T-helper 1 cell (primary cell): Measurements from ENCODE around the gene OBI1.

Experiments
- DNase-seq, 5 donors: peaks; one replicate each; pipeline ENCODE4 v3.0.0-alpha.2; 2012 to 2020

The OBI1 gene

DNA sequence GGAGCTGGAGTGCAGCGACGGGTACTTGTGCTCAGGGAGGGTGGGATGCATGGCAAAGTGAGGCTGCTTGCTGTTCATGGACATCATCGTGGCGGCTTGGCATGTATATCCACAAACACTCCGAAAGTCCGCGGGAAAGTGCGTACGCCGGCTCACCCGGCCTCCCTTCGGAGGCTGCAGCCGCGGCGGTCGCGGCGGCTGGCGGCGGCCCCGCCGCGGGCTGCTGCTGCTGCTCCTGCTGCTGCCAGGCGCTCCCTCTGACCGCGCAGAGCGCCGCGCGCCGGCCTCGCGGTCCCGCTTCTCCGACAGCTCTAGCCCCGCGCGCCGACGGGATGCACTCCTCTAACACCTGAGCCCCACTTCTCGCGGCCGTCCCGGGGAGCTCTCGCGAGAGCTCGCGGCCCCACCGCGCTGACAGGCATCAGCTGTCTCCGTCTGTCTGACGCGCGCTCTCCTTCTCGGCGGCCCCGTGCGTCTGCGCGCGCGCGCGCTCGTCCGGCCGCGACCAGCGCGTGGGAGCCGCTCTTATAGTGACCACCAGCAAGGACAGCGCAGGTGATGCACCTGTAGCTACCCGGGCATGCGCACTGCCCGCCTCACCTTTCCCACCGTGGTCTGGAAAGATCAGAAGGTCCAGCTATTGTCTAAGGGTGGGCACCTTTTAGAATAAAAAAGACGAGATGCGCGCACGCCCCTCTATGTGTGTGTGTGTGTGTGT lies 55.6 kb downstream of the OBI1 start, which contains the start of gene POU4F1:
POU4F1 (minus strand) TSS at position 313 of the 718 bp plus-strand sequence; CDS start at position 87, 226 bp downstream.
- peak in 3 of 5 donors; percentile 48 to 82 (median 50) for DNase-seq

DNA sequence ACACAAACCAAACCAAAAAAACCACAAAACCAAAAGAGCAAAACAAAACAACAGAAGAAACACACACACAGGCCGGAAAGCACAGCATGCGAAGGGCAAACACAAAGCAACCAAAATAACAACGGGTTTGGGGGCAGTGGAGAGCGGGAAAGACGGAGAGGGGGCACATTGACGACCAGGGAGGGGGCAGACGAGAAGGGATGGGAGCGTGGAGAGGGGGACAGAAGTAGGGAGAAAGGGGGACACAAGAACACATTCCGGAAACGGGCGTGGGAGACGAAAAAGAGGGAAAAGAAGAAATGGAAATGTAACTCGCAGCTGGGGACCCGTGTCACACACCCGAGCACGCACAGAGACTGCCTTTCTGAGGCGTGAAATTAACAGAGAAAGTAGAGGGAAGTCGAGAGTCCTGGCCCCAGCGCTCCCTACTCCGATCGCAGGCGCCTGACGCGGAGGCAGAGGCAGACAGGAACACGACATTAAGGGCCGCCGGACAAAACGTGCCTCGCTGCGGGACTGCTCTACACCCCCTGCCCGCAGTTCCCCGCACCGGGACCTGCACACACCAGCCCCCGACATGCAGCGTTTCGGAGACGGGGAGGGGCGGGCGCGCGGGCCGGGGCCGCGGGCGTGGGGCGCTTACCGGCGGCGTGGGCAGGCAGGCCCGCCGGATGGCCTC lies 56.3 kb downstream of the OBI1 start:
- DNase-seq, result peak in 1 of 5 donors; percentile 31

DNA sequence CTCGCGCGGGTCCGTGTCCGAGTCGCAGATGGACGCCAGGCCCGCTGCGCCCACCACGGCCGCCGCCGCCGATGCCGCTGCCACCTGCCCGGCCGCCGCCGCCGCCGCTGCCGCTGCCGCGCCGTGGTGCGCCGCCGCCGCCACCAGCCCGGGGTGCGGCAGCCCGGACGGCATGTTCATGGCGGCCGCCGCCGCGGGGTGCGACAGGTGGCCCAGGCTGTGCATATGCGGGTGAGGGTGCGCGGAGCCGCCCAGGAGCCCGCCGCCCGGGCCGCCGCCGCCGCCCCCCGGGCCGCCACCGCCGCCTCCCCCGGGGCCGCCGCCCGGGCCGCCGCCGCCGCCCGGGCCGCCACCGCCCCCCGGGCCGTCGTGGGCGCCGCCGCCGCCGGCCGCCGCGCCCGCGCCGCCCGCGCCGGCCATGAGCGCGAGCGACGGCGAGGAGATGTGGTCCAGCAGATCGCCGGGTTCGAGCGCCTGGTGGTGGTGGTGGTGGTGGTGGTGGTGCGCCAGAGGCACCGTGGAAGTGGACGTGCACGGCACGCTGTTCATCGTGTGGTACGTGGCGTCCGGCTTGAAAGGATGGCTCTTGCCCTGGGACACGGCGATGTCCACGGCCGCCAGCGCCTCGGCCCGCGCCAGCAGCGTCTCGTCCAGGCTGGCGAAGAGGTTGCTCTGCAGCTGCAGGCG lies 56.9 kb downstream of the OBI1 start:
- DNase-seq, result no peak

DNA sequence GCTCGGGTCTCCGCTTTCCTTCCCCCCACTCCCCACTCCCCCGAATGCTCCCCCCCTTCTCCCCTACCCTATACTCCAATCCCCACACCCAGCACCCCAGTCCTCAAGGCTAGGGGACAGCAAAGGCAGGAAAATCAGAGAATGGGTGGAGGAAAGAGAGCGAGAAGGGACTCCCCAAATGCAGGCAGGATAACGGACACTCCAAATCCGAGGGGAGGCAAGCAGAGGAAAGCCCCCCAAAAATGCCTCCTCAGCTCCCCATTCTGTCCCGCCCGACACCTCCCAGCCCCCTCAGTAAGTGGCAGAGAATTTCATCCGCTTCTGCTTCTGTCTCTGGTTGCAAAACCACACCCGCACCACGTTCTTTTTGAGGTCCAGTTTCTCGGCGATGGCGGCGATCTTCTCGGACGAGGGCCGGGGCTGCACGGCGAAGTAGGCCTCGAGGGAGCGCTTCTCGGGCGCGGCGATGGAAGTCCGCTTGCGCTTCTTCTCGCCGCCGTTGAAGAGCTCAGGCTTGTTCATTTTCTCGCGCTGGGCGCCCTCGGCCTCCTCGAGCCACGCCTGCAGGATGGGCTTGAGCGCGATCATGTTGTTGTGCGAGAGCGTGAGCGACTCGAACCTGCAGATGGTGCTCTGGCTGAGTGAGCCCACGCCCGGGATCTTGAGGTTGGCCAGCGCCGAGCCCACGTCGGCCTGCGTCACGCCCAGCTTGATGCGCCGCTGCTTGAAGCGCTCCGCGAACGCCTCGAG lies 57.7 kb downstream of the OBI1 start:
- peak in 1 of 5 donors; percentile 20 for DNase-seq

DNA sequence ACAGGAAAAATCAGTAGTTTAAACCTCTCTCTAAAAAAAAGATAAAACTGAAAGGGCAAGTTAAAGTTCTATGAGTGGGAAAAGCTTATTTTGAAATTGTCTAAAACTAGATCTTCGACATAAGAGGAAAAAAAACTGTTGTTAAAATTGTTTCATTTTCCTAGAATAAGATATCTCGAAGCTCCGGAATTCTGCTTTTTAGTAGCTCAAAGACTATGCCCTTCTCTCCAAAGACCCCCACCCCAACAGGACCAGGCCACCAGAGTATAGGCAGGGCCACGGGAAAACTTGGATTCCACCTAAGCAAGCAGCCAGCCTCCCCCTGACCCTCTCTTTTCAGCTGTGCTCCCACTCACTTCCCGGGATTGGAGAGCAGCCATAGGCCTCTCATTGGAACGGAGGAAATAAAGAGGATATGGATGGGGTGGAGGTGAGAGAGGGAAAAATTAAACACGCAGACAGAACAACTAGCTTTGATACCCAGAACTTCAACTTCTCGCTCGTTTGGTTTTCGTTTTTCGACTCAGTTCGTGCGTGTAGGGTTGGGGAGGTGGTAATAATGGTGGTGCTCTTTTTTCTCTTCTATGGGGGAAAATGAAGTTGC lies 58.6 kb downstream of the OBI1 start:
- DNase-seq, result no peak

DNA sequence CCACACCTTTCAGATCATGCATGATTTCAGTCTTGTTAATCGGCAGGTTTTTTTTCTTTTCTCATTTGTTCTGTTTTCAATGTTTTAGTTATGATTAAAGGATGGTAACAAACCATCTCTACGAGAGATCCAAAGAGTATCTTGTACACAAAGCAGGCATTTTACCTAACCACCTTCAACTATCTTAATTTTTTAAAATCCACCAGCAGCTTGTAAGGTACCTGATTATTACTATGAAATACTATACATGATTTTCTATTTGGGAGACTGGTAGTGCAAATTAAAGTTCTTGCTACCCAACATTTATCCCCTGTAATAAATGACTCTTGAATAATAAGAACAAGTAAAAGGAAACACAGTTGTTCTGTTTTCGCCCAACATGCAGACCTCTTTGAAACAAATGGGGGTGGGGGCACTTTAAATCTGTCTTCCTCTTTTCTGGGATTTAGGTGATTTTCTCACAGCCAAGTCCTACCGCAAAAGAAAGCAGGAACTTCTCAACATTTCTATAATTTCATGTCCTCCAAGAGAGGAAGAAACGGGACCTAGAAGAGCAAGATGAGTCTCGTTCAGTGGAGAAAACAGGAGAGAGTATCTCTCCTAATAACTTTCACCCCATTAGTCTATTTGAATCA lies 59.2 kb downstream of the OBI1 start:
- DNase-seq, result no peak

DNA sequence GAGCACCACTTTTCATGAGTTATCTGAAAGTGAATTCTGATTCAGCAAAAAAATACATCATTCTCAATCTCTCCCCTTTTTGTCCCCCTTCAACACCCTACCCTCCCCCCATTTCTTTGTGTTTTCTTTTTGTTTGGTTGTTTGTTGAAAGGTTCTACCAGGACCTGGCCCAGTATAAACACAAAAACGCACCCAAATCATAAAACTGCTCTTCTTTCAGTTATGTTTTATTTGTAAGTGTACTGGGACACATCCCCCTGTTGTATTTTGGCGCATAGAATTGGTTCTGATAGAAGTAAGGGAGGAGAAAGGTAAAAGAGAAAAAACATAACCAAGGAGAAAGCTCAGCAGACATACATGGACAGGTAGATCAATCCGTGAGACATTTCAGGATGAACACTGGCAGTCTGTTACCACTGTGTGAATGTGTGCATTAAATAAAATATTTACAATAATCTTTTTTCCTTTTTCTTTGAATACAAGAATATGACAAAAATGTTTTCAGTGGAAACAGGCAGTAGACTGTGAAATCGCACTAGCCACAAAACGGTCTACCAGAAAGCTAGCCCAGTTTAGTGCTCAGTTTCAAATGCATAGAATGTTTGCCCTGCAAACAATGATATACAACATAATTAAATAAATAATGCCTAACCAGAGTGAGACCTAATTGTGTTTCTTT lies 59.9 kb downstream of the OBI1 start:
- no peak for DNase-seq

DNA sequence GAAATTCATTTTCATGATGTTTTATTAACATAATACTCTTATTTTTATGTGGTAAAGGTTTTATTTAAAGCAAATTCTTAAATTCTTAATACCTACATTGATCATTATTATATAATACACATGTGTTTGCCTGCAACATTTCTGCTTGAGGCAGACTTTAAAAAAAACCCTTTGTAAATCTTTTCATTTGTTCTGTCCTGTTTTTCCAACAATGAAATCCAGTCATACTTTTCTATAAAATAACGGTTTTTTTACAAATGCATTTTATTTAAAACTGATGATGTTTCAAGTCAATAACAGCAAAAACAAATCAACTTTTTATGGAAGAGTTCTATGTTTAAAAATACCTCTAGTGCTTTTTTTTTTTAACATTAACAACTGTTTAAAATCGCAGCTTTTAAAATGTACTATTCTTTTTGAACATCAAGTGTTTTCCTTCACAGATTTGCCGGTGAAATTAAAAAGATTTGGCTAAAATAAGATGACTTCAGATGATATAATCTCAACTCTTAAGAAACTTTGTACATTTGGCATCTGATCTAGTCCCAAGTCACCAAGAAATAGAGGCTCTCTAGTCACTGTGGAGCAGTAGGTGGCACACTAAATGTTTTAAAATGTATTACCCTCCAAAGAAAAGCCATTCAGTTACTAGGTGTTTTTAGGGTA lies 60.7 kb downstream of the OBI1 start:
- no peak for DNase-seq

DNA sequence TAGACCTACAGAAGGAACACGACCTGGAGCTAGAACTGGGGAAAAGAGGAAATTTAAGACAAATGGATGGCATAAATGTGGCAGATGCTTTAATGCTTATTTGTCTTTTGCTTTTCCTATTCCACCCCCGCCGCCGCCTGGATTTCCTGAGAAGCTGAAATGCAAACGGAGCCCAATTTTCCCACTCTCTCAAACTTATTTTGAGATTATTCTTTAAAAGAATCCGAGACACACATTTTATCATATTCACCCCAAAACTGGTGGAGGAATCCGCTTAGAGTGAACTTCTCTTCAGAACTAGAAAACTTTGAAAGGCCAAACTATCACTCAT lies 61.4 kb downstream of the OBI1 start:
- no peak for DNase-seq

DNA sequence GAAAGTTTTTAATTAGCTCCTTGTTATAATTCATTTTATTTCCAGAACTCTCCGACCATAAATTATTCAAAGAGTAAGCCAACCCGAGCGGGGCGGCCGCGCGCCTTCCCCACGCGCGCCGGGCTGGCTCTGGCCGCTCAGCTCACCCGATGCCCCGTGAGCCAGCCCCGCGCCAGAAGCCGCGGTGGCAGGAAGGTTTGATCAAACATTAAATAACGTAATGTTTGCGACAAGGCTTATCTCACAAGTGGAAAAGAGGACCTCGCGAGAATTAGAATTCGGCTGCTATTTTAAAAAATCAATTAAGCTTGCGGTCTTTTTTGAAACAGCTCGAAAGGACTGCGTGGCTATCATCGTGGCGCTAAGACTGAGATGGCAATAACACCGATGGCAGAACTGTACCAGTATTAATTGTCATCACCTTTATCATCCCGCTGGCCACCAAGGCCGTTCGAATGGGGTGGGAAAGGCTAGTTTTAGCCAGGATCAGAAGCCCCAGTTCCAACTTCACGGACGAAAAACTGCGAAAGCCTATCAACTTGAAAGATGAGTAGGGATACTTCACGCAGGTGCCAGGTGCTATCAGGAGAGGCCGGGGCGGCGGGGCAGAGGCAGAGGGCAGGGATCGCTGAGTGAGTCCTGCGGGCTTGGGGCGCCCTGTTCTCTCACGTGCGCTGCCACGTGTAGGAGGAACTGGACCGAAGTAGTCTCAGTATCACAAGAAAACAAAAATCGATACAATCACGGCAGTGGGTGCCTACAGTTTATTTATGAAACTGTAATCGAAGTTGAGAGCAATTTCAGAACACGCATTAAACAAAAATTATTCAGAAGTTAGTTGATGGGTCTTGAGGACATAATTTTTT lies 62.0 kb downstream of the OBI1 start:
- no peak for DNase-seq

DNA sequence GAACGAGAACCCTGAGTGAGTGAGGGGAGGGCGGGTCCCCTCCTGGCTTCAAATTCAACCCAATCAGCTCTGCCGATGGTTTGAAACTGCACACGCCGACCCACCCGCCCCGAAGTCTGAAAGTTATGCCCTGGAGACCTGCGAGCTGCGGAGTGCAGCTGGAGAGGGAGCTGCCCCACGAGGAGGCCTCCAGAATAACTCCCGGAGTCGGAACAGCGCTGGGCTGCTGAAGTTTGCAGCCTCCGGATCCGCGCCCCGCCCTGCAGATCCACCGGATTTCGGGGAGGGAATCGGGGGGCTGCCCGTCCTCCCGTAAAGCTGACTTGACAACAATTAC lies 62.6 kb downstream of the OBI1 start:
- DNase-seq, result no peak

DNA sequence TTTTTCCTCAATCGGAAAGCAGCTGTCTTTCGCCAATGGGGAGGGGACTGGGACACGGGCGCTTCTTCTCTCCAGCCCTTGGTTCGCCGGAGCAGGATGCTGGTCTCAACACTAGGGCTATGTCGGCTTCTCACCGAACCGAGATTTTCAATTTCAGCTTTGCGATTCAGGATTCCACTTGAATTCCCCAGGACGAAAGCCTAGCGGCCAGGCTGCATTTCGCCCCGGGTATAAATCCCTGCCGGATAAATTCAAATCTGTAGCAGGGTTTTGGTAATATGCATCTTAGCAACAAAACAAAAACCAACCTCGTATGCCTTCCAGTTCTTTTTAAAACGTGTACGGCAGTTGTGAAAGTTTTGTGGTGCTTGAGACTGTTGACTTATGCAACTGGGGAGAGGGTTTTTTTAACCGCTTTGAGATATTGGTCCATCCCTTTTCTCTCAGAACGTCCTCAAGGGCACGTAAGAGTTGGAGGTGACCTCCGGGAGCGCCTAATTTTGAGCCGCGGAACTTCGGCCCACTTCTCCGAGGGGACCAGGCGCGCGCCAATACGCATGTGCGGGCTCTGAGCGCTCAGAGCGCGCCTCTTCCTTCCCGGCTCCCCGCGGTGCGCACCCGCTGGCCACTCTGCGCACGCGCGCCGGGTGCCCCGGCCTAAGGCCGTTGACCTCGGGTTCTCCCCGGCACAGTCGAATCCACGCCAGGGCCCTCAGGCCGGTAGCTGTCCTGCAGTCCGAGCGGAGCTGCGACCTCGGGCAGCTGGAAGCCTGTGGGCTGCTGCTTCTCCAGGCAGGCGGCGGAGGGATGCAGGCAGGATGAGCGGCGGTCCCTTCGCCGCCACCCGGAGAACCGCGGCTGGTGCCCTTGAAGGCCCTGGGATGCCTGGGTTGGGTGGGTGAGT lies 63.2 kb downstream of the OBI1 start:
- DNase-seq, result peak in 1 of 5 donors; percentile 27

DNA sequence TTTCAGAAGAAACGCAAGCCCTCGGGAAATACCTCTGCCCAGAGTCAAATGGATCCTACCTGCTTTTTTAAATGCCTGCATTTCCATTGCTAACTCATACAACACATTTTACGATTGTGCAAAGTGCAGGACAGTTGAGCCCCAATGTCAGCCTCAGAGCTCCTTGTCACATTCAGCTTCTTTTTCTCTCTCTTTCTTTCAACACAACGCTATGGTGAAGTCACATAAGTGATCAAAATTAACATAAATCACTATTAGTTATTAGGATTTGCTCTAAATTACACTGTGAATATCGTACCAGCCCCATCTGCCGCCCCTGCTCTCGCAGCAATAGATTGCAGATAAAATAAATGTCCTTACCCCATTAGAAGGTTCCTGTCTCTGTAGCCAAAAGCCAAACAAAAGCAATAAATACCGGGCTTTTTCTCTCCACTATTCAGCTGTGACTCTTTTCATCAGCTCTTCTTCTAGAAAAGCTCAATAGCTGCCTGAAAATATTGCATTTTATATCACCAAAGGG lies 64.4 kb downstream of the OBI1 start:
- no peak for DNase-seq

DNA sequence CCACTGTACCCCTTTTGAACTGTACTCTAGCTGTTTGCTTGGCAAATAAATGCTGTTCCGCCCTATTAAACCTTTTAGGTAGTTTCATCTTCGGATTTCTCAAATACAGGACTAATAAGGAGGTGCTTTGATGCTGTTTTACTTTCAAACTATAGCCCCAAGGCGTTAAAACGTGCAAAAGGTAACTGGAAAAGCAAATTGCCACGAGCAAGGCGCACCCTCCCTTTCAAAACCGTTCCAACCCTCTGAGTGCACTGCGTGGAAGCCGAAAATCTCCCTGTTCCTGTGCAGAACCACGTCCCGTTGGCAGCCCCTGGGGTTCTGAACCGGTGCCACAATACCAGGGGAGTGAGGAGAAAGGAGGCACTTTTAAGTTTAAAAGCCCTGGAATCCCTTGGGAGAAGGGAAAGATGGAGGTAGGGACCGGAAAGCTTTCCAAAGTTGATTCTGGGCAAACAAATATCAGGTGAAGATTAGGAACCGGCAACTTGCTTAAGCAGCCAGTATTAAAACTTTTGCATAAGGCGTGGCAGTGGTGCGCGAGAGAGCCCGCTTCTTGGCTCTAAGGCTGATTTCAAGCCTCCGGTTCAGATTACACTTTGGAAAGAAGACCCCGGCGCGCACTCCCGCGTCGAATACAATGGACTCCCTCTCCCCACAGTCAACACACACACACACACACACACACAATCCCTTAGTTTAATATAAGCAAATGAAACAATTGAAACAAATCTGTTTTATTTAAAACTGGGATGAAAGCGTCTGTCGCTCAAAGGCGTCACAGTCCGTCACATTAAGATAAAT lies 65.1 kb downstream of the OBI1 start:
- no peak for DNase-seq

DNA sequence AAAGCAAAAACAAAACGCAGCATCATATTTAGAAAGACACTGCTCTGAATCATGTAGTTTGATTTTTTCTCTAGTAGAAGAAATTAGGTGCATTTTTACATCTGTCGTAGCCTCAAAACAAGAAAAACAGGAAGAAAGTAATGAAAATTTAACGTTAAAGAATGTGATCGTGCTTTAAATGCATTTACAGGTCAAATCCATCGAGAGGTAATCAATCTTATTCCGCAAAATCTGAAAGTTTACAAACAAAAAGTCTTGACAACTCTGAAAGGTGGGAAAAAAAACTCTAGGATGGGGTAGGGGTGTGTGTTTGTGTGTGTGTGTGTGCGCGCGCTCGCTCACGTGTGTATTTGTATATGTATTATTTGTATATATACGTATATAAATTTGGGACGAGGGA lies 65.8 kb downstream of the OBI1 start:
- no peak for DNase-seq

DNA sequence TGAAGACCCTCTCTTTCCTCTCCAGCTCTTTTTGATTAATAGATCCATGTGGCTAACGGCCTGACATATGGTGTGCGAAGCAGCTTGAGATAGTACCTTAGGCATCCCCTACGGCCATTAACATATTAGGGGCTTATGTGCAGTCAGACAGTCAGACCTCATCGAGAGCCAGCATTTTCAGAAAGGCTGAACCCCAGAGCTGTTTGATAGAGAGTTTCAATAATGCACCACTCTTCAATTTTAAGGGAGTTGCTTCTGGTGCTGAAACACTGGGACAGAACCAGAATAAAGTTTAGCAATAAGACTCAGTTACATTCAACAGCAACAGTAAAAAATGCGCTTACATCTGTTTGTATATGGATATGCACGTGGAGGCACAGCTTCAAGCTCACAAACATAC lies 66.4 kb downstream of the OBI1 start:
- no peak for DNase-seq

DNA sequence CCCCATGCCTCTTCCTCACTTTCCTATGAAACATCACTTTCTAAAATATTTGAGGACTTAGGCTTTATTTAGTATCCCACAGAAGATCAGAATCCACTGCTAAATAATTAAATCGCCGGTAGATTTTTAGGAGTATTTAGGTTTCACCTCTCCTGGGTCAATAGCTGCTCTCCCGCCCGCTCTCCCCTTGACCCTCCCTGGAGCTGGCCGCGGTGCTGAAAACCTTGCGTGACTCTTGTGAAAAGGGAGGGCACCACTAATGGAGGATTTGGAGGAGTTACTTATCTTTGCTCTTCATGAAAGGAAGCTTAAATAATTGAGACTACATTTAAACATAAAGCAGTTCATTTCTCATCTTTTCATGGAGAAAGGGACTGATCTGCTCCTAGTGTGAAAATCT lies 69.7 kb downstream of the OBI1 start:
- DNase-seq, result no peak

DNA sequence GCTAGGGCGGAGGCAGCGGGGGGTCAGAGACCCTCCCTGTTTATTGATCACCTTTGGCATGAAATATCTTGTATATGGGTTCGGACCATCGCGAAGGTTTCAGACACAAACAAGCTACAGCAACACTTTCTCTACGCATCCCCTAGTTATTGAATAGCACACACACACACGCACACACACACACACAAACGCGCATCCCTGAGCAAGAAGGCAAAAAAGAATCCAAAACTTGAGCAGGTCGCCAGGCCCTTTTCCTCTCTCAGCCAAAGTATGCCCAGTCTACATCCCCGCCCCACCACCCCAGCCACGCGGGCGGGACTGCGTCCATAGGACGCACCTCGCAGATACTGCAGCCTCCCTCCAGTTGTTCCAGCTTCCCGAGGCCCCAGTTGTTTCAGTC lies 71.6 kb downstream of the OBI1 start:
- no peak for DNase-seq
